HepG2 (cell line): Measurements from ENCODE around the gene AFDN. TPM values are rescaled to one million over a fixed set of nuclear protein-coding genes. Genes with fewer than 3 reads are reported as not detected.

Experiments
- CHD4 ChIP-seq: fragments of 200-600 bp; sonication (generic); IDR thresholded peaks from 2 replicates; pipeline ENCODE4 v1.7.0; 2017; ENCODE audit warnings: mild to moderate bottlenecking, low read length, borderline replicate concordance
- GMEB2 ChIP-seq: IDR thresholded peaks from 2 replicates; pipeline ENCODE4 v1.6.1; 2016; ENCODE audit warnings: missing biosample characterization, missing genetic modification reagents, low read depth
- HIC2 ChIP-seq: sonication (generic); formaldehyde crosslinking; IDR thresholded peaks from 2 replicates; pipeline ENCODE4 v1.9.0; 2022; ENCODE audit warnings: low read depth, missing genetic modification reagents
- KAT8 ChIP-seq: IDR thresholded peaks from 2 replicates; pipeline ENCODE4 v1.6.1; 2016; ENCODE audit warnings: missing genetic modification reagents, missing compliant biosample characterization
- MEF2D ChIP-seq: sonication (generic); formaldehyde crosslinking; IDR thresholded peaks from 2 replicates; pipeline ENCODE4 v1.5.1; 2020; ENCODE audit warnings: mild to moderate bottlenecking, missing genetic modification reagents
- PHF5A ChIP-seq: IDR thresholded peaks from one replicate; pipeline ENCODE4 v1.6.1; 2018; ENCODE audit warnings: low read depth, missing genetic modification reagents; ENCODE audit not compliant: unreplicated experiment
- RXRB ChIP-seq: IDR thresholded peaks from 2 replicates; pipeline ENCODE4 v1.6.1; 2016; ENCODE audit warnings: borderline replicate concordance, missing genetic modification reagents, missing compliant biosample characterization
- SOX13 ChIP-seq, 3 experiments: fragments of 450-650 bp in 1 of 3; sonication (generic) in 1 of 3; formaldehyde crosslinking in 1 of 3; IDR thresholded peaks in 2 of 3; conservative IDR thresholded peaks in 1 of 3; 2 replicates each; pipeline versions ENCODE4 v1.5.0 to v1.6.1; 2016 to 2020; ENCODE audit warnings: antibody characterized with exemption in 1 of 3, mild to moderate bottlenecking in 1 of 3, missing compliant biosample characterization in 1 of 3, missing genetic modification reagents in 1 of 3, moderate library complexity in 1 of 3
- SYNCRIP ChIP-seq: fragments of 200-400 bp; formaldehyde crosslinking; IDR thresholded peaks from 2 replicates; pipeline ENCODE4 v1.6.1; 2018; ENCODE audit warnings: mild to moderate bottlenecking, low read depth, low read length; ENCODE audit not compliant: insufficient read depth
- TEAD3 ChIP-seq: optimal IDR thresholded peaks from 2 replicates; pipeline ENCODE3; 2016; ENCODE audit warnings: borderline replicate concordance
- TIGD3 ChIP-seq: sonication (generic); formaldehyde crosslinking; IDR thresholded peaks from 2 replicates; pipeline ENCODE4 v1.5.1; 2020; ENCODE audit warnings: mild to moderate bottlenecking, missing genetic modification reagents, borderline replicate concordance
- ZFP82 ChIP-seq: sonication (generic); formaldehyde crosslinking; IDR thresholded peaks from 2 replicates; pipeline ENCODE4 v1.5.1; 2020; ENCODE audit warnings: mild to moderate bottlenecking, missing genetic modification reagents, borderline replicate concordance
- ZFYVE20 ChIP-seq: sonication (generic); formaldehyde crosslinking; IDR thresholded peaks from 2 replicates; pipeline ENCODE4 v1.8.0; 2023; ENCODE audit warnings: low read depth, mild to moderate bottlenecking, moderate library complexity, missing genetic modification reagents, borderline replicate concordance
- ZNF362 ChIP-seq: sonication (generic); formaldehyde crosslinking; IDR thresholded peaks from 2 replicates; pipeline ENCODE4 v1.4.0; 2020; ENCODE audit warnings: missing genetic modification reagents, mild to moderate bottlenecking, borderline replicate concordance
- ZNF879 ChIP-seq: sonication (generic); formaldehyde crosslinking; IDR thresholded peaks from 2 replicates; pipeline ENCODE4 v1.8.1; 2023; ENCODE audit warnings: missing genetic modification reagents
- ZSCAN30 ChIP-seq: sonication (generic); formaldehyde crosslinking; IDR thresholded peaks from 2 replicates; pipeline ENCODE4 v1.5.0; 2020; ENCODE audit warnings: mild to moderate bottlenecking, missing genetic modification reagents
- ZZZ3 ChIP-seq: sonication (generic); formaldehyde crosslinking; IDR thresholded peaks from 2 replicates; pipeline ENCODE4 v1.4.0; 2020; ENCODE audit warnings: missing genetic modification reagents, mild to moderate bottlenecking, borderline replicate concordance
- polyA plus RNA-seq, 8 experiments: library from polyadenylated mRNA; depleted of rRNA in 3 of 8; stranded (reverse) in 7 of 8; unstranded in 1 of 8; fragments of >200 nt; fragmentation: Illumina TruSeq in 4 of 8; extraction: Trizol in 4 of 8; gene quantifications; 2 replicates each; pipeline versions ENCODE4 v1.2.1 to v1.2.3, GENCODE V29; 2011 to 2016; ENCODE audit warnings: low read depth in 4 of 8, missing spikeins in 1 of 8, mixed read lengths in 1 of 8; ENCODE audit not compliant: insufficient read depth in 1 of 8
- total RNA-seq, 5 experiments: library from RNA; depleted of rRNA; stranded (reverse); fragments of >200 nt; fragmentation: Illumina TruSeq; extraction: Trizol; gene quantifications; 2 replicates each; pipeline ENCODE4 v1.2.3, GENCODE V29; 2016; ENCODE audit warnings: low read depth in 1 of 5

AFDN gene
- total and polyA plus RNA-seq, 2 of the 13 experiments (the other 11 are each of a cell fraction or from before 2014, with no cell fraction given): 136 to 151 TPM

- TF ChIP-seq ZFP82 (CRISPR knock-in tag): no peak
- TF ChIP-seq PHF5A (CRISPR knock-in tag): peak; percentile 33
- TF ChIP-seq TIGD3 (CRISPR knock-in tag): no peak
- TF ChIP-seq ZZZ3 (CRISPR knock-in tag): no peak
- peak; percentile 62; the same call in 1 of the 2 replicates for TF ChIP-seq KAT8
- TF ChIP-seq ZNF362 (CRISPR knock-in tag): no peak; the same call in 1 of the 2 replicates
- TF ChIP-seq RXRB (CRISPR knock-in tag): peak; percentile 57
- TF ChIP-seq ZNF879 (CRISPR knock-in tag): no peak
- TF ChIP-seq CHD4: 0 out of 2 replicates have a peak, but pooled peaks have one; percentile 30
- TF ChIP-seq MEF2D (CRISPR knock-in tag): no peak; the same call in 1 of the 2 replicates
- TF ChIP-seq HIC2 (CRISPR knock-in tag): no peak
- TF ChIP-seq SOX13 (IDR thresholded peaks at IDR 0.05): peak; percentile 38; the same call in 1 of the 2 replicates
- peak in 1 of 2 experiments; percentile 49; a peak in 2 of 4 replicates for TF ChIP-seq SOX13 (CRISPR knock-in tag; conservative IDR thresholded peaks at IDR 0.05 in 1 of 2, IDR thresholded peaks at IDR 0.05 in 1 of 2)
- no peak for TF ChIP-seq SYNCRIP
- TF ChIP-seq ZSCAN30 (CRISPR knock-in tag): no peak
- peak; percentile 61 for TF ChIP-seq TEAD3 (CRISPR knock-in tag)
- TF ChIP-seq ZFYVE20: no peak
- peak; percentile 29; the same call in 1 of the 2 replicates for TF ChIP-seq GMEB2
Measured at GRCh38 chr6:167932468-167933276, 106.0 kb downstream of the AFDN start (continued).
